LoVo (cell line): ENCODE results near the gene TEDC2.
"Not testable (repeated sequence)": the region's sequence is repeated elsewhere in the genome, so short reads cannot be mapped to it uniquely, and the experiment has no call there.

Experiments
- DNase-seq: peaks from one replicate; pipeline ENCODE4 v3.0.0-alpha.2; 2016; ENCODE audit warnings: low spot score

Gene TEDC2

GRCh38 chr16:2459647-2460390 is at the start of gene TEDC2:
Gene TEDC2, plus strand, starts transcription at chr16:2460109. Its CDS starts 36 bp downstream, at chr16:2460145.
- DNase-seq = peak; percentile 96

- no peak for DNase-seq
Measured at GRCh38 chr16:2415085-2415484, 44.8 kb upstream of the TEDC2 start.

- DNase-seq = no peak
Measured at GRCh38 chr16:2420035-2420434, 39.9 kb upstream of the TEDC2 start.

GRCh38 chr16:2422123-2422867 is 37.6 kb upstream of the TEDC2 start:
- DNase-seq = no peak

GRCh38 chr16:2424061-2425007 is 35.6 kb upstream of the TEDC2 start:
- DNase-seq = no peak

GRCh38 chr16:2425008-2425518 is 34.8 kb upstream of the TEDC2 start:
- no peak for DNase-seq

- no peak for DNase-seq
Measured at GRCh38 chr16:2425825-2426430, 34.0 kb upstream of the TEDC2 start.

- DNase-seq = no peak
Measured at GRCh38 chr16:2426941-2427361, 33.0 kb upstream of the TEDC2 start.

GRCh38 chr16:2427526-2427925 is 32.4 kb upstream of the TEDC2 start:
- no peak for DNase-seq

- DNase-seq = peak; percentile 34
Measured at GRCh38 chr16:2428051-2428783, 31.7 kb upstream of the TEDC2 start.

GRCh38 chr16:2428784-2429033 is 31.2 kb upstream of the TEDC2 start:
- DNase-seq = no peak

- peak; percentile 94 for DNase-seq
Measured at GRCh38 chr16:2429034-2429770, 30.7 kb upstream of the TEDC2 start, which contains the start of gene CCNF. Gene CCNF, plus strand, starts transcription at chr16:2429447. Its CDS starts 35 bp downstream, at chr16:2429482.

- DNase-seq = no peak
Measured at GRCh38 chr16:2429771-2430663, 29.9 kb upstream of the TEDC2 start.

GRCh38 chr16:2432286-2432685 is 27.6 kb upstream of the TEDC2 start:
- DNase-seq = no peak

- DNase-seq = no peak
Measured at GRCh38 chr16:2432801-2433505, 27.0 kb upstream of the TEDC2 start.

GRCh38 chr16:2435236-2435635 is 24.7 kb upstream of the TEDC2 start:
- DNase-seq = not testable (repeated sequence)

- DNase-seq = no peak
Measured at GRCh38 chr16:2436110-2436509, 23.8 kb upstream of the TEDC2 start.

- no peak for DNase-seq
Measured at GRCh38 chr16:2437032-2437790, 22.7 kb upstream of the TEDC2 start.
